Duodenal mucosa (tissue), 2 donors: ENCODE data around the gene TUBGCP2.

ENCODE experiments used
- H3K27ac ChIP-seq: one replicate; pipeline ENCODE4 v1.7.0; 2013; ENCODE audit warnings: low read depth, low read length
- H3K27me3 ChIP-seq, 2 donors: one replicate each; pipeline ENCODE4 v1.7.0; 2013; ENCODE audit warnings: low read length in 2 of 2, control low read depth in 1 of 2; ENCODE audit not compliant: insufficient read depth in 2 of 2, control insufficient read depth in 1 of 2
- H3K36me3 ChIP-seq, 2 donors: one replicate each; pipeline ENCODE4 v1.7.0; 2013; ENCODE audit warnings: low read length in 2 of 2, control low read depth in 1 of 2; ENCODE audit not compliant: insufficient read depth in 2 of 2, control insufficient read depth in 1 of 2
- H3K4me1 ChIP-seq, 2 donors: one replicate each; pipeline ENCODE4 v1.7.0; 2013; ENCODE audit warnings: low read length in 2 of 2, control low read depth in 1 of 2; ENCODE audit not compliant: insufficient read depth in 2 of 2, control insufficient read depth in 1 of 2
- H3K4me3 ChIP-seq, 2 donors: one replicate each; pipeline ENCODE4 v1.7.0; 2013; ENCODE audit warnings: low read length in 2 of 2, low read depth in 1 of 2
- H3K9ac ChIP-seq, 2 donors: one replicate each; pipeline ENCODE4 v1.7.0; 2013; ENCODE audit warnings: low read length in 2 of 2, low read depth in 1 of 2
- H3K9me3 ChIP-seq, 2 donors: one replicate each; pipeline ENCODE4 v1.7.0; 2013; ENCODE audit warnings: low read length in 2 of 2, control low read depth in 1 of 2; ENCODE audit not compliant: control insufficient read depth in 1 of 2

Gene TUBGCP2

GRCh38 chr10:133306097-133306476, 2.6 kb downstream of the TUBGCP2 start:
- Histone ChIP-seq H3K9ac (no peak overlapping the region), H3K27me3 (no peaks in the 10 kb centered on the region), H3K4me3 (no peak overlapping the region), H3K36me3 (peaks cover 6 to 26% of the 10 kb centered on the region in 2 donors), H3K27ac (no peak overlapping the region), H3K9me3 (no peaks in the 10 kb centered on the region), H3K4me1 (peaks cover 25 to 33% of the 10 kb centered on the region in 2 donors)

GRCh38 chr10:133303206-133303605, 5.5 kb downstream of the TUBGCP2 start:
- Histone ChIP-seq H3K4me1 (peaks cover 11 to 19% of the 10 kb centered on the region in 2 donors), H3K27ac (no peak overlapping the region), H3K9me3 (no peaks in the 10 kb centered on the region), H3K27me3 (no peaks in the 10 kb centered on the region), H3K4me3 (no peak overlapping the region), H3K36me3 (peaks cover 23 to 42% of the 10 kb centered on the region in 2 donors), H3K9ac (no peak overlapping the region)

- H3K9me3 ChIP-seq = no peaks in the 10 kb centered on the region
- no peaks in the 10 kb centered on the region for H3K27me3 ChIP-seq
- H3K4me1 ChIP-seq = peaks cover 6 to 9% of the 10 kb centered on the region in 2 donors
- H3K9ac ChIP-seq = no peak overlapping the region
- no peak overlapping the region for H3K27ac ChIP-seq
- no peak overlapping the region for H3K4me3 ChIP-seq
- peaks cover 26 to 51% of the 10 kb centered on the region in 2 donors for H3K36me3 ChIP-seq
Observed at GRCh38 chr10:133302230-133302629, 6.4 kb downstream of the TUBGCP2 start.

- Histone ChIP-seq H3K4me3 (no peak overlapping the region), H3K27me3 (no peaks in the 10 kb centered on the region), H3K4me1 (no peaks in the 10 kb centered on the region), H3K9me3 (no peaks in the 10 kb centered on the region), H3K27ac (no peak overlapping the region), H3K9ac (no peak overlapping the region), H3K36me3 (peaks cover 36 to 72% of the 10 kb centered on the region in 2 donors)
Observed at GRCh38 chr10:133299738-133300137, 8.9 kb downstream of the TUBGCP2 start.

- peaks cover 38 to 77% of the 10 kb centered on the region in 2 donors for H3K36me3 ChIP-seq
- H3K9me3 ChIP-seq = no peaks in the 10 kb centered on the region
- no peak overlapping the region for H3K27ac ChIP-seq
- no peak overlapping the region for H3K9ac ChIP-seq
- H3K27me3 ChIP-seq = no peaks in the 10 kb centered on the region
- H3K4me3 ChIP-seq = no peak overlapping the region
- no peaks in the 10 kb centered on the region for H3K4me1 ChIP-seq
Observed at GRCh38 chr10:133299224-133299623, 9.4 kb downstream of the TUBGCP2 start.

- Histone ChIP-seq H3K27ac (no peak overlapping the region), H3K27me3 (no peaks in the 10 kb centered on the region), H3K4me3 (no peak overlapping the region), H3K9me3 (no peaks in the 10 kb centered on the region), H3K9ac (no peak overlapping the region), H3K36me3 (peaks cover 44 to 85% of the 10 kb centered on the region in 2 donors), H3K4me1 (no peaks in the 10 kb centered on the region)
Observed at GRCh38 chr10:133298466-133298865, 10.2 kb downstream of the TUBGCP2 start.

- Histone ChIP-seq H3K9me3 (no peaks in the 10 kb centered on the region), H3K4me1 (no peaks in the 10 kb centered on the region), H3K9ac (no peak overlapping the region), H3K27ac (no peak overlapping the region), H3K36me3 (peaks cover 49 to 88% of the 10 kb centered on the region in 2 donors), H3K27me3 (no peaks in the 10 kb centered on the region), H3K4me3 (no peak overlapping the region)
Observed at GRCh38 chr10:133297504-133297903, 11.2 kb downstream of the TUBGCP2 start.

- Histone ChIP-seq H3K27me3 (no peaks in the 10 kb centered on the region), H3K4me1 (no peaks in the 10 kb centered on the region), H3K27ac (no peak overlapping the region), H3K9me3 (no peaks in the 10 kb centered on the region), H3K4me3 (no peak overlapping the region), H3K9ac (no peak overlapping the region), H3K36me3 (peaks cover 48 to 87% of the 10 kb centered on the region in 2 donors)
Observed at GRCh38 chr10:133295426-133296320, 13.0 kb downstream of the TUBGCP2 start.

GRCh38 chr10:133294189-133294588, 14.5 kb downstream of the TUBGCP2 start:
- H3K4me1 ChIP-seq = no peaks in the 10 kb centered on the region
- peaks cover 39 to 85% of the 10 kb centered on the region in 2 donors for H3K36me3 ChIP-seq
- no peak overlapping the region for H3K27ac ChIP-seq
- H3K4me3 ChIP-seq = no peak overlapping the region
- H3K9me3 ChIP-seq = no peaks in the 10 kb centered on the region
- no peaks in the 10 kb centered on the region for H3K27me3 ChIP-seq
- no peak overlapping the region for H3K9ac ChIP-seq

- no peak overlapping the region for H3K27ac ChIP-seq
Observed at GRCh38 chr10:133293810-133294119, 14.9 kb downstream of the TUBGCP2 start.

More at GRCh38 chr10:133293810-133294119, 14.9 kb downstream of the TUBGCP2 start:
- H3K4me3 ChIP-seq = no peak overlapping the region
- H3K9me3 ChIP-seq = no peaks in the 10 kb centered on the region
- H3K4me1 ChIP-seq = no peaks in the 10 kb centered on the region
- no peaks in the 10 kb centered on the region for H3K27me3 ChIP-seq
- H3K36me3 ChIP-seq = peaks cover 36 to 85% of the 10 kb centered on the region in 2 donors
- H3K9ac ChIP-seq = no peak overlapping the region
